Measurements from ENCODE around the gene ABCC11.

GRCh38 chr16:48160575-48160974 lies 86.8 kb downstream of the ABCC11 start:
- TF ChIP-seq CTCF (conservative IDR thresholded peaks at IDR 0.05; ENCODE audit: low read depth in 2 of 2), result no peak
- no peak for TF ChIP-seq EZH2 (IDR thresholded peaks at IDR 0.05; ENCODE audit: low read depth, unreplicated experiment)
- TF ChIP-seq POLR2AphosphoS5 (IDR thresholded peaks at IDR 0.05; ENCODE audit: low read depth), result no peak
- no peak for TF ChIP-seq ZNF331 (CRISPR knock-in tag; IDR thresholded peaks at IDR 0.05; ENCODE audit: low read depth)
- no peak for TF ChIP-seq REST (IDR thresholded peaks at IDR 0.05; ENCODE audit: unreplicated experiment)
- no peak for TF ChIP-seq CREB1 (CRISPR knock-in tag; IDR thresholded peaks at IDR 0.05; ENCODE audit: low read depth)
- no peak for TF ChIP-seq STAT1 (IDR thresholded peaks at IDR 0.05; ENCODE audit: unreplicated experiment)
- TF ChIP-seq ETS1 (IDR thresholded peaks at IDR 0.05), result no peak
- TF ChIP-seq ZNF114 (CRISPR knock-in tag; IDR thresholded peaks at IDR 0.05), result no peak
- TF ChIP-seq JUNB (IDR thresholded peaks at IDR 0.05; ENCODE audit: unreplicated experiment), result no peak
- TF ChIP-seq EZH2phosphoT487 (IDR thresholded peaks at IDR 0.05; ENCODE audit: unreplicated experiment), result no peak
